Epithelial cell of proximal tubule (primary cell): Measurements from ENCODE around the gene DGLUCY. TPM values are rescaled to one million over a fixed set of nuclear protein-coding genes. Genes with fewer than 3 reads are reported as not detected.

Source experiments
- DNase-seq: peaks from one replicate; pipeline ENCODE4 v3.0.0-alpha.2; 2011; ENCODE audit warnings: low read depth
- H3K4me3 ChIP-seq: 2 replicates; pipeline ENCODE4 v1.5.1; 2011; ENCODE audit warnings: low read depth, mild to moderate bottlenecking, low read length
- total RNA-seq: library from RNA; depleted of rRNA; stranded (reverse); fragments of >200 nt; gene quantifications from 2 replicates; pipeline ENCODE4 v1.2.3, GENCODE V29; 2015
- TF ChIP-seq, protein P1 (sequence below): conservative IDR thresholded peaks from 2 replicates; pipeline ENCODE4 v1.5.1; 2012; ENCODE audit warnings: low read depth, mild to moderate bottlenecking, low read length

Gene DGLUCY
- total RNA-seq, 1 donor from 2014 or later: 21.6 TPM

DNA sequence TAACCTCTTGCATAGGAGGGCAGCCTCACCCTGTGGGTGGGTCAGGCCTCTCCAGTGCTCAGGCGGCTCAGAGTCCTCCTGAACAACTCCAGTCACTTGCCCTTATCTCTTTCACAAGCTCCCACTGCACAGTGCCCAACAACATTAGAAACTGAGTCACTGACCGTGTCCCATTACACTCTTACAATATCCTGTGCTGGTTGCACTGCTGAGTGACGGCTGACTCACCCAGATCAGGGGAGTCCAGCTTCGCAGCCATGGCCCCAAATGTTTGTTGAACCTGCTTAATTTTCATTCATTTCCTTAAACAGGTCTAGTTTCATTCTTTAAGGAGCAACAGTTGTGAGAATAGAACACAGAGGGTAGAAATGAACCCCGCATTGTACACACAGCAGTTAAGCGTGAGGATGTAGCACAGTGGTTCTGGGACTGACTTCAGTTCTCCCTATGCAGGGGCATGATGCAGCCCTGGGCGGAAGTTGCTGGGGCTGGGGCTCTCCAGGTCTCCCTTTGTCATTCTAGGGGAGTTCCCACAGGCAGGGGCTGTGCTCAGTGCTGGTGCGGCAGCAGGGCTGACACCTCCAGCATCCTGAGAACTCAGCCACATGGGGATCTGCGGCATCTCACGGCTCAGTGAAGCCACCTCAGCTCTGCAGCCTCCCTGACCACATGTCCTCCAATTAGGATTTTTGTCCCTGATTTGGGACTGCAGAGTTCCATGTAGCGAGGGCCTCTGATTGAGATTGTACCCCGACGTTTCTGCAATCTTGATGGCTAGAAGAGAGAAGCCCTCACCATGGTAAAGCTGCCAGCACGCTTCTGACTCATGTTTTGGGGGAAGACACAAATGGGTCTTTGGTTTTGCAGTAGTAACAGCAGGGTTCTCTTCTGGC is 114.5 kb downstream of the DGLUCY start:
- peak; percentile 25 for DNase-seq
- H3K4me3 ChIP-seq: no peak overlapping the region
- TF ChIP-seq, protein P1, sequence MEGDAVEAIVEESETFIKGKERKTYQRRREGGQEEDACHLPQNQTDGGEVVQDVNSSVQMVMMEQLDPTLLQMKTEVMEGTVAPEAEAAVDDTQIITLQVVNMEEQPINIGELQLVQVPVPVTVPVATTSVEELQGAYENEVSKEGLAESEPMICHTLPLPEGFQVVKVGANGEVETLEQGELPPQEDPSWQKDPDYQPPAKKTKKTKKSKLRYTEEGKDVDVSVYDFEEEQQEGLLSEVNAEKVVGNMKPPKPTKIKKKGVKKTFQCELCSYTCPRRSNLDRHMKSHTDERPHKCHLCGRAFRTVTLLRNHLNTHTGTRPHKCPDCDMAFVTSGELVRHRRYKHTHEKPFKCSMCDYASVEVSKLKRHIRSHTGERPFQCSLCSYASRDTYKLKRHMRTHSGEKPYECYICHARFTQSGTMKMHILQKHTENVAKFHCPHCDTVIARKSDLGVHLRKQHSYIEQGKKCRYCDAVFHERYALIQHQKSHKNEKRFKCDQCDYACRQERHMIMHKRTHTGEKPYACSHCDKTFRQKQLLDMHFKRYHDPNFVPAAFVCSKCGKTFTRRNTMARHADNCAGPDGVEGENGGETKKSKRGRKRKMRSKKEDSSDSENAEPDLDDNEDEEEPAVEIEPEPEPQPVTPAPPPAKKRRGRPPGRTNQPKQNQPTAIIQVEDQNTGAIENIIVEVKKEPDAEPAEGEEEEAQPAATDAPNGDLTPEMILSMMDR: no peak

DNA sequence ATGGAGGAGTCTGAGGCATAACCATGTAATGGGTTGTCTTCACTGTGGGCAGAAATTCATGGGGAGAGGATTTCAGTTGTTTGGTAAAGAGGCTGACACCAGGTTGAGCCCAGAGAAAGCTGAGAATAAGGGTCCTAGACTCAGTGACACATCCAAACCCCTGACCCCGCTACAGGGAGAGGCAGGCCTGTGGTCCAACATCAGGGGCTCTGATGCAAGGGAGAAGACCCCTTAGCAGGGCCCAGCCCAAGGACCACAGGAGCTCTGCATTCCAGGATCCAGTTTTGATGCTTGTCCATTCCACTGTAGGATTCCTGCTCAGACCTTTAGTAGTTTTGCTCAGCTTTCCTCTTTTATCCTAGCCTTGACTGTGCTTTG is 115.1 kb downstream of the DGLUCY start:
- no peak overlapping the region for H3K4me3 ChIP-seq
- DNase-seq: no peak
- TF ChIP-seq, protein P1: no peak

DNA sequence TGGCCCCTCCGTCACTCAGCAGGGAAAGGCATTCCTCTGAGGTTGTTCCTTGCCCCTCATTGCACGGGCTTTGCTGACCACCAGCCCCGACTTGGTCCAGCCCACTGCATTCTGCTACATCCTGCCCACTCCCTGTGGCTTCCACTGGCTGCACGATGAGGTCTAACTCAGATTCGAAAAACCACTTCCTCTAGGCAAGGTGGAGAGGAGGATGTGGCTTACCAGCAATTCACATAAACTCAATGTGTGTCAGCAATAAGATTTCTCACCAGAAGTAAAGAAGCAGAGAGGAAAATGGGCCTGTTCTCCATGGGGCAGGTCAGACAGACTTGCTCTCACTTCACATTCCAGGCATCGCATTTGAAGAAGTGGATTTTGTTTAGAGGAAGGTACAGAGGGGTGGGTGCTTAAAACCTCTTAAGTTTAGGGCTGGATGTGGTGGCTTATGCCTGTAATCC is 115.9 kb downstream of the DGLUCY start:
- H3K4me3 ChIP-seq: no peak overlapping the region
- DNase-seq: no peak
- TF ChIP-seq, protein P1: no peak

DNA sequence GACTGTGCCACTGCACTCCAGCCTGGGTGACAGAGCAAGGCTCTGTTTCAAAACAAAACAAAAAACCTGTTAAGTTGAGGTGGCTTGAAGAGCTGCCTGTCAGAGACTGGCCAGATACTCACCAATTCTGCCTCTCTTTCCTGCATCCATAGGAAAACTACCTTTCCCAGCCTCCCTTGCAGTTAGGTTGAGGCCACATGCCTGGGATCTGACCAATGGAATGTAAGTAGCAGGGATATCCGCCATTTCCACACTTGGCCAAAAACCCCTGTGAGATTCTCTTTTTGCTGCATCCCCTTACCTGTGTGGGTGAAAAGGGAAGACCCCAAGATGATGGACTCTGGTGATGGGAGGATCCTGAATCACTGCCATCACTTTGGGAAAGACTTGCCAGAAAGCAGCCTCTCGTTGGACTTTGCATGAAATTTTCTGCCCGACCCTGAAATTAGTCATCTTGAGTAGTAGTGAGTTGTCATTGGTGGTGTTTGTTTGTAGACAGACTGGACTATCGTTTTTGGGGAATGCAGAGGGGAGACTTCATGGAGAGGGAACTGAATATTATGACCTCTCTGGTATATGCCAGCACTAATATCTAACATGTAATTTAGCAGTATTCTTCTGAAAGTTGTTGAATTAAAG is 116.6 kb downstream of the DGLUCY start:
- no peak overlapping the region for H3K4me3 ChIP-seq
- DNase-seq: no peak
- TF ChIP-seq, protein P1: no peak

DNA sequence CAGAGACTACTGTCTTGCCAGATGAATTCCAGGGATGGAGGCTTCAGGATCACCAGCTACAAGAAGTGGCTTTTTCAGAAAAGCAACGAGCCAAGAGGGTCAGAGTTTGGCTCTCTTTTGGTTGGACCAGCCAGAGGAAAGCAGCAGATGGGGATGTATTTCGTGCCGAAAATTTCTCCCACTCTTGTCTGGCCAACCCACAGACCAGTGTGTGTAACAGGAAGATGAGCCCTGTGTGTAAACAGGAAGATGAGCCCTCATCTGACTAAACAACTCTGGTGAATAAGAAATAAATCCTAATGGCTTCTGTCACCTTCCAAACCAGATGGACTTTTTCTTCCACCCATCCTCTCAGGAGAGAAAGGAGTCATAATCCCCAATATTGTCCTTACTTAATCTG is 117.6 kb downstream of the DGLUCY start:
- TF ChIP-seq, protein P1: no peak
- no peak for DNase-seq
- H3K4me3 ChIP-seq: no peak overlapping the region

DNA sequence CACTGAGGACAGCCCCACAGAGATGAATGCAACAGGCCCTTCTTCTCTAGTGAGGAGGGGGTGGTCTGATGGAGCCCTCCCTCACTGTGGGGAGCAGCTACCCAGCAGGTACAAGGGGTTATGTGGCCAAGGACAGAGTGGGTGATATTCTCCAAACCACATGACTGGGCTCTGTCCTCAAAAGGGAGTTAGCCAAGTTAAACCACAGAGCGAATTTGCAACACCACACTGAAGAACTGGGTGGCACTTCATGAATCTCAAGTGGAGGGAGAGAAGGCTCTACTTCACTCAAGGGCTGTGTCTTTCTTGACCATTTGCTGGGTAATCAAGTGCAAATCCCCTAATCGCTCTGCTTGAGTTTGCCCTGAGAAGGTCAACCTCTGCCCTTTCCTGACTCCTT is 118.2 kb downstream of the DGLUCY start:
- no peak for DNase-seq
- TF ChIP-seq, protein P1: no peak
- no peak overlapping the region for H3K4me3 ChIP-seq
